Upper lobe of left lung (tissue), 6 donors: ENCODE data around the gene TBCK. TPM values are rescaled to one million over a fixed set of nuclear protein-coding genes. Genes with fewer than 3 reads are reported as not detected.

Experiments
- ATAC-seq, 2 donors: fragments of 200-7000 bp; cut with Tn5 transposase; one replicate each; pipeline ENCODE4 v1.9.1; 2022; ENCODE audit warnings: mild to moderate bottlenecking in 2 of 2, moderate library complexity in 2 of 2; ENCODE audit not compliant: low FRiP score in 2 of 2
- DNase-seq, 2 donors: peaks; one replicate each; pipeline ENCODE4 v3.0.0-alpha.2; 2019 to 2020
- H3K27ac ChIP-seq, 4 donors: fragments of 200-600 bp; sonication (generic); one replicate each; pipeline ENCODE4 v1.5.1; 2016 to 2019
- H3K27me3 ChIP-seq, 4 donors: fragments of 200-600 bp; sonication (generic); one replicate each; pipeline ENCODE4 v1.5.1; 2017 to 2019
- H3K36me3 ChIP-seq, 4 donors: fragments of 200-600 bp; sonication (generic); one replicate each; pipeline ENCODE4 v1.5.1; 2016 to 2019
- H3K4me1 ChIP-seq, 4 donors: fragments of 200-600 bp; sonication (generic); one replicate each; pipeline ENCODE4 v1.5.1; 2018 to 2019
- H3K4me3 ChIP-seq, 4 donors: fragments of 200-600 bp; sonication (generic); one replicate each; pipeline ENCODE4 v1.5.1; 2017 to 2019; ENCODE audit warnings: mild to moderate bottlenecking in 2 of 4, moderate library complexity in 1 of 4
- H3K9me3 ChIP-seq, 4 donors: fragments of 200-600 bp; sonication (generic); one replicate each; pipeline ENCODE4 v1.5.1; 2018 to 2019
- CTCF ChIP-seq, 6 experiments: fragments of 450-650 bp in 4 of 6; fragments of 200-600 bp in 2 of 6; sonication (generic) in 2 of 6; IDR thresholded peaks; one replicate each; pipeline ENCODE4 v1.5.1; 2016 to 2019; ENCODE audit warnings: antibody characterized with exemption in 6 of 6
- EP300 ChIP-seq, 4 donors: sonication (generic); formaldehyde crosslinking; IDR thresholded peaks; one replicate each; pipeline ENCODE4 v1.5.1; 2017; ENCODE audit warnings: antibody characterized with exemption in 4 of 4, control low read depth in 2 of 4
- POLR2A ChIP-seq, 4 donors: fragments of 450-650 bp; IDR thresholded peaks; one replicate each; pipeline ENCODE4 v1.5.1; 2016 to 2017; ENCODE audit warnings: antibody characterized with exemption in 4 of 4, mild to moderate bottlenecking in 2 of 4
- POLR2AphosphoS5 ChIP-seq, 2 donors: sonication (generic); formaldehyde crosslinking; IDR thresholded peaks; one replicate each; pipeline ENCODE4 v1.5.1; 2017; ENCODE audit warnings: antibody characterized with exemption in 2 of 2
- WGBS, 2 donors: methylation state at CpG; one replicate each; pipeline ENCODE4 v1.1.5; 2017 to 2018; 5-methylcytosine and 5-hydroxymethylcytosine counted together
- total RNA-seq, 6 donors: library from RNA; depleted of rRNA in 4 of 6; stranded (reverse); fragments of >200 nt in 4 of 6; gene quantifications; one replicate each; pipeline versions ENCODE4 v1.1.0 to v1.2.1, GENCODE V29; 2016 to 2021
- donor health status: DM: no; HTN: no; CAD: no; lungs with moderate emphysema.
- donor health status: DM: no; HTN: yes; CAD: no; lungs with severe emphysema.

The TBCK gene
- total RNA-seq, 6 donors from 2014 or later = 24.8 to 54.5 (median 32.3) TPM

GRCh38 chr4:106021737-106022410 is 294.1 kb downstream of the TBCK start:
- DNase-seq (no peak), ATAC-seq (no peak)
- Histone ChIP-seq H3K27ac (no peak overlapping the region), H3K36me3 (no peaks in the 10 kb centered on the region), H3K9me3 (no peaks in the 10 kb centered on the region), H3K4me3 (no peak overlapping the region), H3K27me3 (no peaks in the 10 kb centered on the region), H3K4me1 (no peaks in the 10 kb centered on the region)
- 72 to 74% methylated on average over 5 of the region's 5 CpGs for WGBS, 2 donors
- TF ChIP-seq EP300 (IDR thresholded peaks at IDR 0.05) = no peak
- TF ChIP-seq CTCF (IDR thresholded peaks at IDR 0.05) = no peak
- TF ChIP-seq POLR2A (IDR thresholded peaks at IDR 0.05) = no peak
- no peak for TF ChIP-seq POLR2AphosphoS5 (IDR thresholded peaks at IDR 0.05)

- TF ChIP-seq POLR2AphosphoS5 (IDR thresholded peaks at IDR 0.05) = no peak
- TF ChIP-seq EP300 (IDR thresholded peaks at IDR 0.05) = no peak
- TF ChIP-seq CTCF (IDR thresholded peaks at IDR 0.05) = no peak
- TF ChIP-seq POLR2A (IDR thresholded peaks at IDR 0.05) = no peak
- H3K4me3 ChIP-seq = no peak overlapping the region
- no peaks in the 10 kb centered on the region for H3K9me3 ChIP-seq
- no peak for ATAC-seq
- no peaks in the 10 kb centered on the region for H3K36me3 ChIP-seq
- DNase-seq = no peak
- no peaks in the 10 kb centered on the region for H3K4me1 ChIP-seq
- no peaks in the 10 kb centered on the region for H3K27me3 ChIP-seq
- H3K27ac ChIP-seq = no peak overlapping the region
These were observed 296.2 kb downstream of the TBCK start for GRCh38 chr4:106019771-106020170.

GRCh38 chr4:106017975-106018374 is 298.0 kb downstream of the TBCK start:
- ATAC-seq = no peak
- Histone ChIP-seq H3K4me1 (no peaks in the 10 kb centered on the region), H3K9me3 (no peaks in the 10 kb centered on the region), H3K27ac (no peak overlapping the region), H3K27me3 (no peaks in the 10 kb centered on the region), H3K4me3 (no peak overlapping the region), H3K36me3 (no peaks in the 10 kb centered on the region)
- no peak for DNase-seq
- WGBS, 2 donors = 83 to 87% methylated on average over 5 of the region's 5 CpGs
- TF ChIP-seq POLR2AphosphoS5 (IDR thresholded peaks at IDR 0.05) = no peak
- TF ChIP-seq EP300 (IDR thresholded peaks at IDR 0.05) = no peak
- no peak for TF ChIP-seq POLR2A (IDR thresholded peaks at IDR 0.05)
- TF ChIP-seq CTCF (IDR thresholded peaks at IDR 0.05) = no peak

- TF ChIP-seq CTCF (IDR thresholded peaks at IDR 0.05) = no peak
- TF ChIP-seq POLR2AphosphoS5 (IDR thresholded peaks at IDR 0.05) = no peak
- TF ChIP-seq EP300 (IDR thresholded peaks at IDR 0.05) = no peak
- TF ChIP-seq POLR2A (IDR thresholded peaks at IDR 0.05) = no peak
- H3K27me3 ChIP-seq = no peaks in the 10 kb centered on the region
- no peaks in the 10 kb centered on the region for H3K4me1 ChIP-seq
- H3K9me3 ChIP-seq = peaks cover 0 to 14% (median 11%) of the 10 kb centered on the region in 4 donors
- 98 to 100% methylated on average over 1 of the region's 1 CpG for WGBS, 2 donors
- ATAC-seq = no peak
- H3K27ac ChIP-seq = no peak overlapping the region
- no peaks in the 10 kb centered on the region for H3K36me3 ChIP-seq
- no peak for DNase-seq
- no peak overlapping the region for H3K4me3 ChIP-seq
These were observed 304.6 kb downstream of the TBCK start for GRCh38 chr4:106011387-106011786.

GRCh38 chr4:106010761-106011160 is 305.2 kb downstream of the TBCK start:
- H3K27me3 ChIP-seq = no peaks in the 10 kb centered on the region
- no peak for DNase-seq
- WGBS, 2 donors = 94 to 95% methylated on average over 2 of the region's 2 CpGs

More at GRCh38 chr4:106010761-106011160, 305.2 kb downstream of the TBCK start:
- Histone ChIP-seq H3K4me1 (no peaks in the 10 kb centered on the region), H3K27ac (no peak overlapping the region), H3K36me3 (no peaks in the 10 kb centered on the region), H3K9me3 (peaks cover 0 to 14% (median 11%) of the 10 kb centered on the region in 4 donors), H3K4me3 (no peak overlapping the region)
- no peak for ATAC-seq
- TF ChIP-seq POLR2A (IDR thresholded peaks at IDR 0.05) = no peak
- no peak for TF ChIP-seq POLR2AphosphoS5 (IDR thresholded peaks at IDR 0.05)
- TF ChIP-seq CTCF (IDR thresholded peaks at IDR 0.05) = no peak
- TF ChIP-seq EP300 (IDR thresholded peaks at IDR 0.05) = no peak
